ENCODE results near the gene ATR. TPM values are rescaled to one million over a fixed set of nuclear protein-coding genes. Genes with fewer than 3 reads are reported as not detected.
A peak's percentile ranks its signal among the peaks of the same experiment; 100 is the strongest.

Gene ATR
- total and polyA plus RNA-seq, 9 of the 15 experiments (the other 6 are each of a cell fraction or from before 2014, with no cell fraction given) = 18.0 to 37.8 (median 23.2) TPM

DNA sequence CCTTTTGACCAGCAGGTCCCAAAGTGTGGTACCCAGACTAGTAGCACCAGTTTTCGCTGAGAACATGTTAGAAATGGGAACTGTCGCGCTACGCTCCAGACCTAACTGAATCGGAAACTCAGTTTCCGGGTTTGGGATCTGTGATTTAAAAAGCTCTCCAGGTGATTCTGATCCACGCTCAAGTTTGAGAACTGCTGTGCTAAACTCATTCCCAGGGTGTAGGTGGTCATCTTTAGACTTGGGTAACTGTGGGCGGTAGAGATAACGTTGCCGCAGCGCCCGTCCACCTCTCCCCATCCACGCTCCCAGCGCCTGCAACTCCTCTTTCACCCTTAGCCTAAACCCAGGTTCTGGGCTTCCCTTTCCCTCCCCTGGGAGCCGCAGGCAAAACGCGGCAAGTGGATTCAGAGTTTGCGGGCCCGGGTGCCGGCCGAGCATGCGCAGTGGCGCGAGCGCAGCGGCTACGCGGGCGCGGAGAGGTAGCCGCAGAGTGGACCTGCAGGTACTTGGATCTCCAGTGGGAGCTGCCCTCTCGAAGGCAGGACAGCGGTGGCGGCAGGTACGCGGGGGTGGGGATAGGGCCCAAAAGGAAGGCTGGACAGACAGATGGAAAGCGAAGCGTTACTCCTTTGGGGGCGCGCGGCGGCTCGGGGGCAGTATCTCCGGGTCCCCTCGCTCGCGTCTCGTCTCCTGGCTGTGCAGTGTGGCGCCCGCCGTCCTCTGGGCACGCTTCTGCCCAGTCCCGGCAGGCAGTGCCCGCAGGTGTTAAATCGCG is 17.6 kb upstream of the ATR start, which contains the start of gene PLS1 (continued):
- TF ChIP-seq, protein P1, sequence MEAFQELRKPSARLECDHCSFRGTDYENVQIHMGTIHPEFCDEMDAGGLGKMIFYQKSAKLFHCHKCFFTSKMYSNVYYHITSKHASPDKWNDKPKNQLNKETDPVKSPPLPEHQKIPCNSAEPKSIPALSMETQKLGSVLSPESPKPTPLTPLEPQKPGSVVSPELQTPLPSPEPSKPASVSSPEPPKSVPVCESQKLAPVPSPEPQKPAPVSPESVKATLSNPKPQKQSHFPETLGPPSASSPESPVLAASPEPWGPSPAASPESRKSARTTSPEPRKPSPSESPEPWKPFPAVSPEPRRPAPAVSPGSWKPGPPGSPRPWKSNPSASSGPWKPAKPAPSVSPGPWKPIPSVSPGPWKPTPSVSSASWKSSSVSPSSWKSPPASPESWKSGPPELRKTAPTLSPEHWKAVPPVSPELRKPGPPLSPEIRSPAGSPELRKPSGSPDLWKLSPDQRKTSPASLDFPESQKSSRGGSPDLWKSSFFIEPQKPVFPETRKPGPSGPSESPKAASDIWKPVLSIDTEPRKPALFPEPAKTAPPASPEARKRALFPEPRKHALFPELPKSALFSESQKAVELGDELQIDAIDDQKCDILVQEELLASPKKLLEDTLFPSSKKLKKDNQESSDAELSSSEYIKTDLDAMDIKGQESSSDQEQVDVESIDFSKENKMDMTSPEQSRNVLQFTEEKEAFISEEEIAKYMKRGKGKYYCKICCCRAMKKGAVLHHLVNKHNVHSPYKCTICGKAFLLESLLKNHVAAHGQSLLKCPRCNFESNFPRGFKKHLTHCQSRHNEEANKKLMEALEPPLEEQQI (IDR thresholded peaks at IDR 0.05) = peak; percentile 84
- TF ChIP-seq, protein P2, sequence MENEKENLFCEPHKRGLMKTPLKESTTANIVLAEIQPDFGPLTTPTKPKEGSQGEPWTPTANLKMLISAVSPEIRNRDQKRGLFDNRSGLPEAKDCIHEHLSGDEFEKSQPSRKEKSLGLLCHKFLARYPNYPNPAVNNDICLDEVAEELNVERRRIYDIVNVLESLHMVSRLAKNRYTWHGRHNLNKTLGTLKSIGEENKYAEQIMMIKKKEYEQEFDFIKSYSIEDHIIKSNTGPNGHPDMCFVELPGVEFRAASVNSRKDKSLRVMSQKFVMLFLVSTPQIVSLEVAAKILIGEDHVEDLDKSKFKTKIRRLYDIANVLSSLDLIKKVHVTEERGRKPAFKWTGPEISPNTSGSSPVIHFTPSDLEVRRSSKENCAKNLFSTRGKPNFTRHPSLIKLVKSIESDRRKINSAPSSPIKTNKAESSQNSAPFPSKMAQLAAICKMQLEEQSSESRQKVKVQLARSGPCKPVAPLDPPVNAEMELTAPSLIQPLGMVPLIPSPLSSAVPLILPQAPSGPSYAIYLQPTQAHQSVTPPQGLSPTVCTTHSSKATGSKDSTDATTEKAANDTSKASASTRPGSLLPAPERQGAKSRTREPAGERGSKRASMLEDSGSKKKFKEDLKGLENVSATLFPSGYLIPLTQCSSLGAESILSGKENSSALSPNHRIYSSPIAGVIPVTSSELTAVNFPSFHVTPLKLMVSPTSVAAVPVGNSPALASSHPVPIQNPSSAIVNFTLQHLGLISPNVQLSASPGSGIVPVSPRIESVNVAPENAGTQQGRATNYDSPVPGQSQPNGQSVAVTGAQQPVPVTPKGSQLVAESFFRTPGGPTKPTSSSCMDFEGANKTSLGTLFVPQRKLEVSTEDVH (IDR thresholded peaks at IDR 0.05; ENCODE audit: low read depth, partially characterized antibody) = peak; percentile 66
- TF ChIP-seq, protein P3, sequence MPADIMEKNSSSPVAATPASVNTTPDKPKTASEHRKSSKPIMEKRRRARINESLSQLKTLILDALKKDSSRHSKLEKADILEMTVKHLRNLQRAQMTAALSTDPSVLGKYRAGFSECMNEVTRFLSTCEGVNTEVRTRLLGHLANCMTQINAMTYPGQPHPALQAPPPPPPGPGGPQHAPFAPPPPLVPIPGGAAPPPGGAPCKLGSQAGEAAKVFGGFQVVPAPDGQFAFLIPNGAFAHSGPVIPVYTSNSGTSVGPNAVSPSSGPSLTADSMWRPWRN (IDR thresholded peaks at IDR 0.05; ENCODE audit: low read depth) = 0 out of 2 replicates have a peak, but pooled peaks have one; percentile 15
- TF ChIP-seq, protein P4, sequence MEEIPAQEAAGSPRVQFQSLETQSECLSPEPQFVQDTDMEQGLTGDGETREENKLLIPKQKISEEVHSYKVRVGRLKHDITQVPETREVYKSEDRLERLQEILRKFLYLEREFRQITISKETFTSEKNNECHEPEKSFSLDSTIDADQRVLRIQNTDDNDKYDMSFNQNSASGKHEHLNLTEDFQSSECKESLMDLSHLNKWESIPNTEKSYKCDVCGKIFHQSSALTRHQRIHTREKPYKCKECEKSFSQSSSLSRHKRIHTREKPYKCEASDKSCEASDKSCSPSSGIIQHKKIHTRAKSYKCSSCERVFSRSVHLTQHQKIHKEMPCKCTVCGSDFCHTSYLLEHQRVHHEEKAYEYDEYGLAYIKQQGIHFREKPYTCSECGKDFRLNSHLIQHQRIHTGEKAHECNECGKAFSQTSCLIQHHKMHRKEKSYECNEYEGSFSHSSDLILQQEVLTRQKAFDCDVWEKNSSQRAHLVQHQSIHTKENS (CRISPR knock-in tag; IDR thresholded peaks at IDR 0.05) = no peak
- peak; percentile 56; the same call in 1 of the 2 replicates for TF ChIP-seq SMAD4 (CRISPR knock-in tag; conservative IDR thresholded peaks at IDR 0.05)
- TF ChIP-seq ELF1 (tag; IDR thresholded peaks at IDR 0.05) = peak; percentile 92
- TF ChIP-seq ZNF24 (IDR thresholded peaks at IDR 0.05) = peak; percentile 49; the same call in 1 of the 2 replicates
- TF ChIP-seq ZNF347 (CRISPR knock-in tag; IDR thresholded peaks at IDR 0.05; ENCODE audit: low read depth) = no peak
- TF ChIP-seq, protein P5, sequence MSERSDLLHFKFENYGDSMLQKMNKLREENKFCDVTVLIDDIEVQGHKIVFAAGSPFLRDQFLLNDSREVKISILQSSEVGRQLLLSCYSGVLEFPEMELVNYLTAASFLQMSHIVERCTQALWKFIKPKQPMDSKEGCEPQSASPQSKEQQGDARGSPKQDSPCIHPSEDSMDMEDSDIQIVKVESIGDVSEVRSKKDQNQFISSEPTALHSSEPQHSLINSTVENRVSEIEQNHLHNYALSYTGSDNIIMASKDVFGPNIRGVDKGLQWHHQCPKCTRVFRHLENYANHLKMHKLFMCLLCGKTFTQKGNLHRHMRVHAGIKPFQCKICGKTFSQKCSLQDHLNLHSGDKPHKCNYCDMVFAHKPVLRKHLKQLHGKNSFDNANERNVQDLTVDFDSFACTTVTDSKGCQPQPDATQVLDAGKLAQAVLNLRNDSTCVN (CRISPR knock-in tag; IDR thresholded peaks at IDR 0.05) = no peak
- peak; percentile 89 for TF ChIP-seq ZEB2 (IDR thresholded peaks at IDR 0.05)
- TF ChIP-seq, protein P6, sequence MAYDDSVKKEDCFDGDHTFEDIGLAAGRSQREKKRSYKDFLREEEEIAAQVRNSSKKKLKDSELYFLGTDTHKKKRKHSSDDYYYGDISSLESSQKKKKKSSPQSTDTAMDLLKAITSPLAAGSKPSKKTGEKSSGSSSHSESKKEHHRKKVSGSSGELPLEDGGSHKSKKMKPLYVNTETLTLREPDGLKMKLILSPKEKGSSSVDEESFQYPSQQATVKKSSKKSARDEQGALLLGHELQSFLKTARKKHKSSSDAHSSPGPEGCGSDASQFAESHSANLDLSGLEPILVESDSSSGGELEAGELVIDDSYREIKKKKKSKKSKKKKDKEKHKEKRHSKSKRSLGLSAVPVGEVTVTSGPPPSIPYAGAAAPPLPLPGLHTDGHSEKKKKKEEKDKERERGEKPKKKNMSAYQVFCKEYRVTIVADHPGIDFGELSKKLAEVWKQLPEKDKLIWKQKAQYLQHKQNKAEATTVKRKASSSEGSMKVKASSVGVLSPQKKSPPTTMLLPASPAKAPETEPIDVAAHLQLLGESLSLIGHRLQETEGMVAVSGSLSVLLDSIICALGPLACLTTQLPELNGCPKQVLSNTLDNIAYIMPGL (CRISPR knock-in tag; IDR thresholded peaks at IDR 0.05) = peak; percentile 77; the same call in 1 of the 2 replicates
- TF ChIP-seq KDM5B (IDR thresholded peaks at IDR 0.05; ENCODE audit: insufficient replicate concordance, low read depth, low read length) = peak; percentile 91
- no peak for TF ChIP-seq ZNF263 (CRISPR knock-in tag; IDR thresholded peaks at IDR 0.05; ENCODE audit: borderline replicate concordance)
- TF ChIP-seq, protein P7, sequence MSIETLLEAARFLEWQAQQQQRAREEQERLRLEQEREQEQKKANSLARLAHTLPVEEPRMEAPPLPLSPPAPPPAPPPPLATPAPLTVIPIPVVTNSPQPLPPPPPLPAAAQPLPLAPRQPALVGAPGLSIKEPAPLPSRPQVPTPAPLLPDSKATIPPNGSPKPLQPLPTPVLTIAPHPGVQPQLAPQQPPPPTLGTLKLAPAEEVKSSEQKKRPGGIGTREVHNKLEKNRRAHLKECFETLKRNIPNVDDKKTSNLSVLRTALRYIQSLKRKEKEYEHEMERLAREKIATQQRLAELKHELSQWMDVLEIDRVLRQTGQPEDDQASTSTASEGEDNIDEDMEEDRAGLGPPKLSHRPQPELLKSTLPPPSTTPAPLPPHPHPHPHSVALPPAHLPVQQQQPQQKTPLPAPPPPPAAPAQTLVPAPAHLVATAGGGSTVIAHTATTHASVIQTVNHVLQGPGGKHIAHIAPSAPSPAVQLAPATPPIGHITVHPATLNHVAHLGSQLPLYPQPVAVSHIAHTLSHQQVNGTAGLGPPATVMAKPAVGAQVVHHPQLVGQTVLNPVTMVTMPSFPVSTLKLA (conservative IDR thresholded peaks at IDR 0.05) = peak; percentile 31 to 60; a peak in 3 of 4 replicates
